ENCODE measurements around the gene PADI2.
"Not testable (repeated sequence)": the region's sequence is repeated elsewhere in the genome, so short reads cannot be mapped to it uniquely, and the experiment has no call there.

The PADI2 gene

DNA sequence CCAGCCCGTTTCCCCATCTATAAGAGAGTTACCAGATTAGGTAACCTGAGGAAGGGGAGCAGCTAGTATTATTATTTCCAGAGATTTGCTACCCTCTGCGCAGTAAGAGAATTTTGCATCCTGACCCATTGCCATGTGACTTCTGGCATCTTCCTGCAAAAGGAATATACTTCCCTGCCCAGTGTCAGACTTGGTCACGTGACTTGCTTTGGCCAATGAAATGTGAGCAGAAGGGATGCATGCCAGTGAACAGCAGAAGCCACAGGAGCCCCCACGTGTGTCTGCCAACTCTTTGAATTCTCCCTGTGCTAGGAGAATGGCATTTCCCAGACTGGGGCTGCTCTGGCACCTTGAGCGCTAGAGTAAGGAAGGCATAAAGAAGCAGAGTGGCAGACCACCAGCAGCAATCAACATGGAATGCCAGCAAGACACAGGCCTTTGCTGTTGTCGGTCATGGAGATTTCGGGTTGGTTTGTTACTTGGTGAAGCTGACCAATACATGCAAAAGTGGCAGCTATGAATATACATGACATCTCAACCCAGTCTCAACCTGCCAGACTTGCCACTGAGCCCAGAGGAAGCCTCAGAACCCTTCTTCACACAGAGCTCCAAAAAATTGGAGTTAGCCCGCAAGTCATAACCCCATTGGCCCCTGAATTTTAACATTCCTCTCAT lies 39.0 kb downstream of the PADI2 start:
- DNase-seq, result no peak

DNA sequence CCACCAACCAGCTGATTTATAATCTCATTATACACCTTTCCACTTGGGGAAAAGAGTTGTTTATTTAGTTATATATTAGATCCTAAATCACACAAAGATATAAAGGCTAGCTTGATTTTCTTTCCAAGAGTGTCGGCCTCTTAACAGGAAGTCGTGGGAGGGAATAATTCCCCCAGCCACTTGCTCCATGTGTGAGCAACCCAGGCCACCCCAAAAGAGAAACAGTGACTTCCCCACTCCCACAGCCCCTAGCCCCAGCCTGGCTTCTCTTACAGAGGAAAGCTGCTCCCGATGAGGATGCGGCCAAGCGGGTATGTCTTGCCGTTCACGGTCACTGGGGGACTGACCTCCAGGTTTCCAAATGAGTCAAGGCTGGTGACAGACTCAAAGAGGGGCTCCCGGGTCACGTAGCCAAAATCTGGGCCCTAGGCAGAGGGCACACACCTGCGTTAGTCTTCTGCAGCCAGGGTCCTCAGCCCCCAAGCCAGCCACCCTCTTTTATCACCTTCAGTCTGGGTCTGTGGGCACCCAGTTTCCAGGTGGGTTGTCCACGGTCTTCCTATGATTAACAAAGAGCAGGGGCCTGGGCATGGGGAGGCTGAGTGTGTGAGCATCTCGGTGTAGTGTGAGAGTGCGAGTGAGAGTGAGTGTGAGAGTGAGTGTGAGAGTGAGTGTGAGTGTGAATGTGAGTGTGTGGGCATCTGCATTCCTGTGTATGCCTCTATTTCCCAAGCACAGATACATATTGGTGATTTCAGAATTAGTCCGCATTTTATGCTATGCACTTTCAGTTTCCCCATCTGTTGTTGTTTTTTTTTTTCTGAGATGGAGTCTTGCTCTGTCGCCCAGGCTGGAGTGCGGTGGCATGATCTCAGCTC lies 40.0 kb downstream of the PADI2 start:
- DNase-seq, result no peak

GRCh38 chr1:17075470-17076255 lies 43.6 kb downstream of the PADI2 start:
- DNase-seq, result peak; percentile 58

DNA sequence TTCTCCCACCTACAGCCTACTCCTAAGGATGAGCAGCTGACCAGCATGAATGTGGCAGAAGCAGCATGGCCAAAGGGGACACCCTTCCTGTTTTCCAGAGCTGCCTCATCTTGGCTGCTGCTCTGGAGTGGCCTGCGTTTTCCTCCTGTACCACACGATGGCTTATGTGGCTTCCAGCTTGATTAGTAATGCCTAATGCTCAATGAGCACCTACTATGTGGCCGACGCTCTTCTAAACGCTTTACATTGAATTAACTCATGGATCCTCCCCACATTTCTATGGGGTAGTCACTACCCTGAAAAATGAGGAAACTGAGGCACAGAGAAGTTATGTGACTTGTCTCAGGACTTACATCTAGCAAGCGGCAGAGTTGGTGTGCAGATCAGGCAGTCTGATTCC lies 47.5 kb downstream of the PADI2 start:
- no peak for DNase-seq

DNA sequence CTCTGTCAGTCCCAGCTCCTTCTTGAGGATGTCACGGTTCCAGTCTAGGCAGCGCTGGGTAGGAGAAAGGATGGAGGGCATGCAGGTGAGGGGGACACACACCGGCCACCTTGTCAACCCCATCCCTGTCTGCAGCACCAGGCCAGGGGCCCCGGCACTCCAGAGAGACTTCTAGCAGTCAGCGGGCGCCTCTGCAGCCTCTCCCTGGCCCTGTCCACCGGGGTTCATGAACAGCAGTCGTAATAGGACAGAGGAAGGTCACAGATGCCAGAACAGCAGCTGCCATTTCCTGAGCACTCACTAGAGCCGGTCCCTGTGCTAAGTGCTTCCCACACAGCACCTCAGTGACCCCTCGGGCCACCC lies 49.1 kb downstream of the PADI2 start:
- no peak for DNase-seq

- DNase-seq, result no peak
Observed at GRCh38 chr1:17069452-17070162, 49.6 kb downstream of the PADI2 start.

GRCh38 chr1:17068789-17069188 lies 50.5 kb downstream of the PADI2 start:
- DNase-seq, result no peak

GRCh38 chr1:17067465-17068240 lies 51.6 kb downstream of the PADI2 start:
- no peak for DNase-seq

DNA sequence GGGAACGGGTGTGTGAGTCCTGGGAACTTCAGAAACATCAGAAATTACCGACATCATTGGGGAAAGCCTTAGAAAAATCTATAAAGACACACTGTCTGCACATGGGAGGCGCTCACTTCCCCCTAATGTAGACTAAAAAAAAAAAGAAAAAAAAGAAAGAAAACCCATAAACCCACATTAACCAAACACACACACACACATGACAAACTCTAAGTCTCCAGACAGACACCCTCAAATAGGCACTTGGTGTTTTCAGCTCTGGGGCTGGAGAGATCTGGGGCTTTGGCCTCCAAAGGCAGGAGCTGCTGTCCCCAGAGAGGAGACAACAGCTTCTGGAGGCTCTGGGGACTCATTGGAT lies 52.2 kb downstream of the PADI2 start:
- DNase-seq, result no peak

DNA sequence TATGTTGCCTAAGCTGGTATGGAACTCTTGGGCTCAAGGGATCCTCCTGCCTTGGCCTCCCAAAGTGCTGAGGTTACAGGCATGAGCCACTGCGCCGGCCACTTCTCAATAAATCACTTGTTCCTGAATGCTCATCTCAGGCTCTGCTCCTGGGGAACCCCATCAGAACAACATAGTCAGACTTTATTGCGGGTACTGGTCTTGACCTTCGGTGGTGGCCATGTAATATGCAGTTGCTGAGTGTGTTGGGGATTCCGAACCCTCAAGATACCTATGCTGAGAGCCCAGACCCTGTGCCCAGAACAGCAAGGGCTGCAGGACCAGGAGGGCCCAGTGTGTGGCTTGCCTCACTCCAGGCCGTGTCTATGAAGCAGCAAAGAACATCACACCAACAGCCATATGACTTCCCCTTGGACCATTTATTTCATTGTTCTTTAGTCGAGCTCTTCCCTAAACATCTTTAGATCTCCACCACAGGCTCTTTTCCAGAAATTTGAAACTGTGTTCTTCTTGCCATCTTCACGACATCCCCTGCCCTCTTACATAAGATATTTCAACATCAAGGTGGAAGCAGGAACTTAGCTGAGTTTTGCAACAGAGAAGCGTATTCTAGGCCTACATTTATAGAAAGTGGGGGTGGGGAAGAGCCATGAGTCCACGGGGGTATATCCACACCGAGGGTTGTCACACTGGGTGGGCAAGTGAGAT lies 52.7 kb downstream of the PADI2 start:
- DNase-seq, result no peak

DNA sequence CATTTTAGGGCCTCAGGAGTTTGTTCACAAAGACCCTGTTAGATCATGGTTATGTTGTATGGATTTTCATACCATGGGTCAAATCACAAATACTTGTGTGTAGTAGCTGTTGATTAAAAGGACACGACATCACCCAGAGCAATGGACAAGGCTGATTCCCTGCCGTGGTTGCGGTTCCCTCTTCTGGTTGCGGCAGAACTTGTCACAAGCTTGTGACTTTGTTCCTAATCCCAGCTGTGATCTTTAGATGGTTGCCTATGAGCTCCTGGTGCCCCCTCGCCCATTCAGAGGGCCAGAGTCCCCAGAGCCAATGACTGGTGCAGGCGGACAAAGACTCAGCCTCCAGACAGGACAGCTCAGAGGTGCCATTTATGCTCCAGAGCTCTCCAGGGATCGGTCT lies 53.6 kb downstream of the PADI2 start:
- no peak for DNase-seq

DNA sequence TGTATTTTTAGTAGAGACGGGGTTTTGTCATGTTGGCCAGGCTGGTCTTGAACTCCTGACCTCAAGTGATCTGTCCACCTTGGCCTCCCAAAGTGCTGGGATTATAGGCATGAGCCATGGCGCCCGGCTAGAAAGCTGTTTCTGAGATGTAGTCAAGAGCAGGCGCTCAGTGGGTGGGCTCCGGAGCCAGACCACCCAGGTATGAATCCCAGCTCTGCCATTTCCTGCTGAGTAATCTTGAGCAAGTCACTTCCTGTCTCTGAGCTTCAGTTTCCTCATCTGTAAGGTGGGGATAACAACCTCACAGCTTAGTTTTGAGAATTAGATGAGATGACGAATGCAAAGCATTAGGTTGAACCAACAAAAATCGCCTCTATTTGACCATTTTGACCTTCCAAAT lies 56.5 kb downstream of the PADI2 start:
- DNase-seq, result not testable (repeated sequence)

DNA sequence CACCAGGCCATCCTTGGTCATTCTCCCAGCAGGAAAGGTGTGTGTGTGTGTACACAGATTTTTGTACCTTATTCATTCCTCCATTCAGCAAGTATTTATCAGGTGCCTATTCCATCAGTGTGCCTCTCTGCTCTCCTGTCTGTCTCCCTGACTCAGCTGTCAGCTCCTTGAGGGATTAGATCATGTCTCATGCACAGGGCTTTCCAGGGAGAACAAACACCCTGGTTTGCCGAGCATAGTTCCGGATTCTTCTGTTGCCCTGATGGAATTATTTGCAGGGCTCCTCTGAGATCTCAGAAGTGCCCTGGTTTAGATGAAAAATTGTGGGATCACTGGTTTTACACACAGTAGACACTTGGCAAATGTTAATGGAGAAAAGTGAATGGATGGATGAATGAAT lies 57.4 kb downstream of the PADI2 start:
- DNase-seq, result no peak

DNA sequence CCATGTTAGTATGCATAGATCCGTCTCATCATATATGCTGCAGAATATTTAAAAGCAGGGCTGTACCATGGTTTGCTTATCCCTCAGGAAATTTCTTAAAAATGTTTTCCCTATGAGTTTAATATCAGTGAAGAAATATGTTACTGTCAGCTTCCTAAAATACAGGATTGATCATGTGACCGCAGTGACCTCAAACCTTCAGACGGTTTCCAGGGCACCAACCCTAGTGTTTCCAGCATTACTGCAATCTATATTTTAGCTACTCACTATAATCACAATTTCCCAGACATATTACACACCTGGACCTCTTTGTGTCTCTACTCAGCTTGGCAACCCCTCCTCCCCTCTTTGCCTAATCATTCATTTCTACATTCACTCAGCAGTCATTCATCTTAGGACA lies 57.8 kb downstream of the PADI2 start:
- no peak for DNase-seq

GRCh38 chr1:17060306-17060749 lies 58.9 kb downstream of the PADI2 start:
- no peak for DNase-seq

DNA sequence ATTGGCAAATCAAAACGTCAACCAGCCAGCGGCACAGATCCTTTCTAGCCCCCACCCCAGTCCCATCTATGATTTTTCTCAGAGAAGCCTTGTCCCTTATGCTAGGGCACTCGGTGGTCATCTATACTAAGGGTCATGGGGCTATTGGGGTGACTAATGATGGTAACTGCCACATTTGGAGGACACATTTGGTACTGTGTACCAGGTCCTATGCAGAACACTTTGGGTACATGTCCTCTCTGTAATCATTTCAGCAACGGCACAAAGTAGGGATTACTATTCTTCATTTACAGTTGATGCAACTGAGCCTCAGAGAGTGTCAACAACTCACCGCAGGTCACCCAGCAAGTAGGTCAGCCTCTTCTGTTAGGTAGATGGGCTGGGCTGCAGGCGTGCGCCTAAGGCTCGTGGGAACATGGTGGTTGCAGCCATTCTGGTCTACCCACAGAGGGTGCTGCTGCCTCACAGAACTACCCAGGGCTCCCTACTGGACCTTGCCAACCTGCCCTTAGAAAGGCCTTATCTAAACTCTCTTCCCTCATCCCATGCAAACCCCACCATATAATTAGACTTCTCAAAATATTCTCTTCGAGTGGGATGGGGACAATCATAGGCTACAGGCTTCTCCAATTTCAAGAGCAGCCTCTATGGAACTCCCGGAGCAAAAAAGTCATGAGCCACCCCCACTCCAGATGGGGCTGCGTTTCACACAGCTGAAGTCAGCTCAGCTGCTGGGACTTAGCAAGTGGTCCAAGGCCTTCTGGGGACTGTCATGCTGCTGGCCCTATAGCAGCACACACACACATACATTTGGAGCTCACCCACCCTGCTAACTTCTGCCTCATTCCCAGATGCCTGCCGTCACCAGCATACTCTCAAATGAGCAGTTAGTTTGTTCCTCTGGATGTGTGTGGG lies 59.6 kb downstream of the PADI2 start:
- DNase-seq, result peak; percentile 48

DNA sequence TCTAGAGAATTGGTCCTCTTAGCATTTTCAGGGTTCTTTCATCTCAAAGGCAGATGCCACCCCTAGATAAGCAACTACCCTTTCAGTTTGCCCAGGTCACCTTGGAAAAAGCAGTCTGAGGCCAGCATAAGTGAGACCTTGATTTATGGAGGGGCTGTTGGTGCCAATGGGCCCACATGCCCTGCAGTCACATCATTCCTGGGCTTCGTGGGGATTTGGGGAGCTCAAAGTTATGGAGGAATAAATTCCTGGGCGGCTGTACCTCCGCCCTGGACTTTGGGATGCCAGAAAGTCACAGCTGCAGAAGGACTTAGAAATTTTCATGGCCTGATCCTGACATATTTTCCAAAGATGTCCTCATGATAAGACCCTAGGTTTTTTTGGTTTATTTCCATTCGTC lies 62.7 kb downstream of the PADI2 start:
- DNase-seq, result no peak

- DNase-seq, result no peak
Observed at GRCh38 chr1:17055801-17056200, 63.5 kb downstream of the PADI2 start.

- peak; percentile 100 for DNase-seq
Observed at GRCh38 chr1:17053685-17054410, 65.4 kb downstream of the PADI2 start, which contains the start of gene SDHB. TSS of gene SDHB (minus strand) at chr1:17054032. CDS start at chr1:17054019, 13 bp downstream.

Data from activated CD4-positive, alpha-beta T cell treated with anti-CD3 and anti-CD28 coated beads, Interleukin-2, amount 50 U/mL, for 16 hours (primary cell).